IMR-90 (cell line): ENCODE measurements around the gene DMRT3. TPM values are rescaled to one million over a fixed set of nuclear protein-coding genes. Genes with fewer than 3 reads are reported as not detected.

Experiments used
- ATAC-seq: fragments of 200-7000 bp; cut with Tn5 transposase; 2 replicates; pipeline ENCODE4 v1.9.1; 2020; ENCODE audit warnings: low read depth, mild to moderate bottlenecking, moderate library complexity
- BruUV-seq: library from RNA; stranded (reverse); fragments of 400-500 nt; replicated peaks from 2 replicates; lab custom pipeline; 2021; lab: Mats Ljungman, UMichigan
- CTCF ChIA-PET: fragments of 300-600 bp; formaldehyde crosslinking; extraction: SDS; loops from one replicate; lab custom pipeline; 2021; ENCODE audit warnings: antibody characterized with exemption; lab: Yijun Ruan, JAX
- POLR2A ChIA-PET: fragments of 300-600 bp; sonication (Branson Sonifier 250); formaldehyde crosslinking; loops from one replicate; lab custom pipeline; 2022; ENCODE audit warnings: antibody characterized with exemption; ENCODE audit not compliant: unreplicated experiment; lab: Charles Lee
- DNase-seq: peaks from one replicate; pipeline ENCODE4 v3.0.0; 2013
- H2AFZ ChIP-seq: replicated peaks from 2 replicates; pipeline ENCODE3; 2013; ENCODE audit warnings: low read length, mild to moderate bottlenecking; ENCODE audit not compliant: poor library complexity
- H2AK5ac ChIP-seq: 2 replicates; pipeline ENCODE4 v1.6.1; 2013; ENCODE audit warnings: low read depth, low read length, inconsistent platforms
- H2AK9ac ChIP-seq: replicated peaks from 2 replicates; pipeline ENCODE3; 2013; ENCODE audit warnings: mild to moderate bottlenecking, low read depth, low read length, moderate library complexity; ENCODE audit not compliant: poor library complexity
- H2BK120ac ChIP-seq: 2 replicates; pipeline ENCODE4 v1.6.1; 2013; ENCODE audit warnings: low read depth, low read length, inconsistent platforms
- H2BK15ac ChIP-seq: 3 replicates; pipeline ENCODE4 v1.6.1; 2013; ENCODE audit warnings: low read depth, low read length, inconsistent platforms
- H2BK20ac ChIP-seq: 2 replicates; pipeline ENCODE4 v1.6.1; 2013; ENCODE audit warnings: low read depth, mild to moderate bottlenecking, inconsistent platforms, low read length, moderate library complexity
- H2BK5ac ChIP-seq: 2 replicates; pipeline ENCODE4 v1.6.1; 2013; ENCODE audit warnings: mild to moderate bottlenecking, low read depth, low read length, inconsistent platforms; ENCODE audit not compliant: poor library complexity, severe bottlenecking
- H3K14ac ChIP-seq: replicated peaks from 2 replicates; pipeline ENCODE4 v1.6.1; 2013; ENCODE audit warnings: low read depth, low read length, inconsistent platforms
- H3K18ac ChIP-seq: 2 replicates; pipeline ENCODE4 v1.6.1; 2013; ENCODE audit warnings: low read depth, low read length, control low read depth
- H3K23ac ChIP-seq: 2 replicates; pipeline ENCODE4 v1.6.1; 2013; ENCODE audit warnings: low read depth, low read length, inconsistent platforms
- H3K27ac ChIP-seq: 2 replicates; pipeline ENCODE4 v1.5.1; 2013; ENCODE audit warnings: mild to moderate bottlenecking, control low read depth, low read length; ENCODE audit not compliant: insufficient read depth
- H3K27me3 ChIP-seq: 2 replicates; pipeline ENCODE4 v1.6.1; 2013; ENCODE audit warnings: low read length; ENCODE audit not compliant: control insufficient read depth, insufficient read depth
- H3K36me3 ChIP-seq: 2 replicates; pipeline ENCODE4 v1.6.1; 2013; ENCODE audit warnings: low read length, mixed read lengths; ENCODE audit not compliant: control insufficient read depth, insufficient read depth
- H3K4ac ChIP-seq: 2 replicates; pipeline ENCODE4 v1.6.1; 2013; ENCODE audit warnings: low read depth, low read length, inconsistent platforms
- H3K4me1 ChIP-seq: 2 replicates; pipeline ENCODE4 v1.6.1; 2013; ENCODE audit warnings: low read length, mixed read lengths; ENCODE audit not compliant: control insufficient read depth, insufficient read depth
- H3K4me2 ChIP-seq: 2 replicates; pipeline ENCODE4 v1.6.1; 2013; ENCODE audit warnings: low read depth, mild to moderate bottlenecking, control low read depth, low read length, moderate library complexity
- H3K4me3 ChIP-seq: 2 replicates; pipeline ENCODE4 v1.5.1; 2013; ENCODE audit warnings: low read depth, mild to moderate bottlenecking, control low read depth, low read length, moderate library complexity; ENCODE audit not compliant: insufficient read depth
- H3K56ac ChIP-seq: 2 replicates; pipeline ENCODE4 v1.6.1; 2013; ENCODE audit warnings: low read length, inconsistent platforms; ENCODE audit not compliant: insufficient read depth; ENCODE audit errors: extremely low read depth
- H3K79me1 ChIP-seq, 2 experiments: 2 replicates each; pipeline ENCODE4 v1.6.1; 2013; ENCODE audit warnings: low read length in 2 of 2, inconsistent platforms in 1 of 2, low read depth in 1 of 2
- H3K9ac ChIP-seq: 2 replicates; pipeline ENCODE4 v1.6.1; 2013; ENCODE audit warnings: low read depth, low read length, control low read depth
- H3K9me1 ChIP-seq: 2 replicates; pipeline ENCODE4 v1.6.1; 2013; ENCODE audit warnings: low read length, inconsistent platforms; ENCODE audit not compliant: insufficient read depth
- H3K9me3 ChIP-seq: 2 replicates; pipeline ENCODE4 v1.6.1; 2013; ENCODE audit warnings: low read length; ENCODE audit not compliant: control insufficient read depth, insufficient read depth
- H4K20me1 ChIP-seq: 2 replicates; pipeline ENCODE4 v1.6.1; 2013; ENCODE audit warnings: low read length, inconsistent platforms; ENCODE audit not compliant: insufficient read depth
- H4K5ac ChIP-seq: 2 replicates; pipeline ENCODE4 v1.6.1; 2013; ENCODE audit warnings: mild to moderate bottlenecking, low read depth, low read length, control low read depth
- H4K8ac ChIP-seq, 2 experiments: 2 replicates each; pipeline ENCODE4 v1.6.1; 2013; ENCODE audit warnings: low read depth in 2 of 2, low read length in 2 of 2, control low read depth in 1 of 2, inconsistent platforms in 1 of 2
- H4K91ac ChIP-seq: 2 replicates; pipeline ENCODE4 v1.6.1; 2013; ENCODE audit warnings: low read depth, low read length, inconsistent platforms; ENCODE audit not compliant: insufficient read depth
- BHLHE40 ChIP-seq: fragments of 150-350 bp; IDR thresholded peaks from 2 replicates; pipeline ENCODE4 v1.6.1; 2016; ENCODE audit warnings: mild to moderate bottlenecking, low read depth, low read length
- CEBPB ChIP-seq: IDR thresholded peaks from 2 replicates; pipeline ENCODE4 v1.6.1; 2012; ENCODE audit warnings: low read depth, low read length, improper control_type of control experiment
- CHD1 ChIP-seq: IDR thresholded peaks from 2 replicates; pipeline ENCODE4 v1.6.1; 2012; ENCODE audit warnings: low read depth, low read length, improper control_type of control experiment
- FOS ChIP-seq: fragments of 150-350 bp; IDR thresholded peaks from 2 replicates; pipeline ENCODE4 v1.6.1; 2016; ENCODE audit warnings: low read depth, low read length
- MAFK ChIP-seq: IDR thresholded peaks from 2 replicates; pipeline ENCODE4 v1.6.1; 2012; ENCODE audit warnings: low read depth, low read length, improper control_type of control experiment
- MAZ ChIP-seq: IDR thresholded peaks from 2 replicates; pipeline ENCODE4 v1.6.1; 2012; ENCODE audit warnings: low read depth, mild to moderate bottlenecking, low read length, improper control_type of control experiment, moderate library complexity, borderline replicate concordance
- MXI1 ChIP-seq: IDR thresholded peaks from 2 replicates; pipeline ENCODE4 v1.6.1; 2012; ENCODE audit warnings: low read depth, mild to moderate bottlenecking, low read length, moderate library complexity, borderline replicate concordance
- NFE2L2 ChIP-seq: fragments of 150-350 bp; IDR thresholded peaks from 2 replicates; pipeline ENCODE4 v1.6.1; 2016; ENCODE audit warnings: low read depth, mild to moderate bottlenecking, low read length
- POLR2A ChIP-seq: IDR thresholded peaks from 2 replicates; pipeline ENCODE4 v1.6.1; 2012; ENCODE audit warnings: mild to moderate bottlenecking, low read depth, low read length
- RAD21 ChIP-seq: IDR thresholded peaks from 2 replicates; pipeline ENCODE4 v1.6.1; 2012; ENCODE audit warnings: low read length, improper control_type of control experiment
- SMC3 ChIP-seq: fragments of 150-350 bp; IDR thresholded peaks from 2 replicates; pipeline ENCODE4 v1.6.1; 2016; ENCODE audit warnings: low read depth, mild to moderate bottlenecking, antibody characterized with exemption, low read length, moderate library complexity
- WGBS, 2 experiments: methylation state at CpG; one replicate each; pipeline versions ENCODE4 v1.1.5 to v1.1.7; 2013; ENCODE audit warnings: missing lambda C conversion rate in 2 of 2; ENCODE audit not compliant: insufficient read length in 1 of 2; ENCODE audit errors: extremely low coverage in 2 of 2; 5-methylcytosine and 5-hydroxymethylcytosine counted together
- dilution Hi-C: fragments of 300-500 bp; cut with HindIII; formaldehyde crosslinking; loops from one replicate; pipeline ENCODE4 v1.14.3; 2018; ENCODE audit warnings: low sequenced_read_pairs; ENCODE audit not compliant: unreplicated experiment
- in situ Hi-C: fragments of 300-500 bp; cut with MboI; formaldehyde crosslinking; loops from 3 replicates; pipeline ENCODE4 v1.14.3; 2019; ENCODE audit warnings: low sequenced_read_pairs, inconsistent platforms, mixed read lengths
- intact Hi-C: fragments of 100-400 bp; cut with micrococcal nuclease; formaldehyde crosslinking; loops from 2 replicates; pipeline ENCODE4 v1.10.0; 2022
- polyA plus RNA-seq, 3 experiments: library from polyadenylated mRNA; depleted of rRNA; stranded (reverse); fragments of >200 nt; gene quantifications; 2 replicates each; pipeline ENCODE4 v1.2.3, GENCODE V29; 2012; ENCODE audit warnings: low replicate concordance in 1 of 3
- total RNA-seq: library from RNA; depleted of rRNA; stranded (reverse); fragments of >200 nt; gene quantifications from 2 replicates; pipeline ENCODE4 v1.2.3, GENCODE V29; 2012
- TF ChIP-seq, protein P1 (sequence below): fragments of 150-350 bp; IDR thresholded peaks from 2 replicates; pipeline ENCODE4 v1.6.1; 2017; ENCODE audit warnings: mild to moderate bottlenecking, antibody characterized with exemption, low read length, low read depth

DMRT3 gene
- total and polyA plus RNA-seq, 2 of the 4 experiments (the other 2 are of a cell fraction), result not detected

DNA sequence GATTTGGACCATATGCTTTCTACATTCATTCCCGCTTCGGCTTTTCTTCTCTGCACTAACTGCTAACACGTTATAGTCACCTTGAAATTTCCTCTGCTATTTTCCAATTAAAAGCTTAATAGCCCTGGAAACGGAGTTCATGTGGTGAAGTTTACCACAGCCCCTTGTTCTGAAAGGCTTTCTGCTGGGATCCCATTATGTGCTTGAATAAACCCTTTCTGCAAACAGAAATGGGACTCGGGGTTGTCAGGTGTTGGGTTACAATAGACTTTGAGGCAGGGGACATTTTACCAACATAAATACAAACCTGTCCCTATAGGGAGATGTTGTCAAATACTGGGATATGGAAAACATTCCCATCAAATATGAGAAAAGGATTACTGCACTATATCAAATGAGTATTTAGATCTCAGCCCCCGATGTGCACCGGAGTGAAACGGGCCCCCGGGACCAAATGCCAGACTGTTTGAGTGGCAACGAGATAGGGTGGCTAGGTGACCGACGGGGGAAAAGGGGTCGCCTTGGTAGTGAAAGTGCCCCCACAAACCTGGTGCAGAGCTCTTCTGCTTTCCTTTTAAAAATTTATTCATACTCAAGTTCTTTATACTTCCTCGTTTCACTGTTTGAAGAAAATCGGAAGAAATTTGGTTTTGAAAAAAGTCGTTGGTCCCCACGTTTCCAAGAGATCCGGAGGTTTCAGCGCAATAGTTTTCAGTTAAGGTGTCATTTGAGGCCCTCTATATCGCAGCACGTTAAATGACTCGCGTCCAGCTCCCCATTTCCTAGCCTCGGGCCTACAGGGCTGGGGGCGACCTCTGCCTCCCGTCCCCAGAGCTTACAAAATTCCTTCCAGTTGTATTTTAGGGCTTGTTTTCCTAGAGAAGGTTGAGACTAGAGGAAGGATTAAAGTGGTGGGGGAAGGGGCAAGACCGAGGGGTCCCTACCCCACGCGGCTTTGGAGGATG lies 2.1 kb upstream of the DMRT3 start:
- Histone ChIP-seq H3K9me3 (peaks cover 20% of the 10 kb centered on the region; the same call in 1 of the 2 replicates), H3K36me3 (no peaks in the 10 kb centered on the region), H3K27ac (no peak overlapping the region), H3K9ac (no peak overlapping the region), H3K4me1 (no peaks in the 10 kb centered on the region), H3K4me2 (no peak overlapping the region), H3K14ac (no peak overlapping the region), H2BK5ac (no peak overlapping the region), H4K5ac (no peak overlapping the region), H4K91ac (no peak overlapping the region), H2BK120ac (no peak overlapping the region), H3K9me1 (no peaks in the 10 kb centered on the region), H2BK20ac (no peak overlapping the region), H3K79me1 (no peaks in the 10 kb centered on the region), H2AK9ac (no peak overlapping the region), H3K18ac (no peak overlapping the region), H3K4me3 (no peak overlapping the region), H3K56ac (no peak overlapping the region), H3K23ac (no peak overlapping the region), H4K20me1 (no peaks in the 10 kb centered on the region), H3K27me3 (peaks cover 93% of the 10 kb centered on the region), H2AK5ac (no peak overlapping the region), H2AFZ (no peak overlapping the region), H4K8ac (no peak overlapping the region), H2BK15ac (no peak overlapping the region), H3K4ac (no peak overlapping the region)
- no peak for TF ChIP-seq MAFK
- no peak for TF ChIP-seq CEBPB
- no peak for TF ChIP-seq POLR2A
- no peak for TF ChIP-seq SMC3
- no peak for TF ChIP-seq FOS
- TF ChIP-seq BHLHE40, result no peak
- TF ChIP-seq NFE2L2, result no peak
- TF ChIP-seq MXI1, result no peak
- TF ChIP-seq MAZ, result no peak
- no peak for TF ChIP-seq CHD1
- TF ChIP-seq RAD21, result no peak
- TF ChIP-seq, protein P1, sequence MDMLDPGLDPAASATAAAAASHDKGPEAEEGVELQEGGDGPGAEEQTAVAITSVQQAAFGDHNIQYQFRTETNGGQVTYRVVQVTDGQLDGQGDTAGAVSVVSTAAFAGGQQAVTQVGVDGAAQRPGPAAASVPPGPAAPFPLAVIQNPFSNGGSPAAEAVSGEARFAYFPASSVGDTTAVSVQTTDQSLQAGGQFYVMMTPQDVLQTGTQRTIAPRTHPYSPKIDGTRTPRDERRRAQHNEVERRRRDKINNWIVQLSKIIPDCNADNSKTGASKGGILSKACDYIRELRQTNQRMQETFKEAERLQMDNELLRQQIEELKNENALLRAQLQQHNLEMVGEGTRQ, result no peak
- no peak for DNase-seq
- 20% methylated on average over 5 of the region's 29 CpGs; no CpG with 5 or more reads in 1 of the 2 experiments for WGBS, 2 experiments
- intact Hi-C loops (no loop called here), in situ Hi-C loops (no loop called here), dilution Hi-C loops (no loop called here)
- no TSS peak for BruUV-seq
- POLR2A ChIA-PET, result no interaction called here
- ATAC-seq, result no peak
- CTCF ChIA-PET, result no interaction called here
